Thyroid gland (tissue), 4 donors: ENCODE results near the gene KRTAP10-10. TPM values are rescaled to one million over a fixed set of nuclear protein-coding genes. Genes with fewer than 3 reads are reported as not detected.

Experiments
- DNase-seq, 2 donors: peaks; one replicate each; pipeline ENCODE4 v3.0.0-alpha.2; 2019
- H3K27ac ChIP-seq, 3 donors: fragments of 200-600 bp; sonication (generic); 1 replicate in 2 of 3; 2 replicates in 1 of 3; pipeline ENCODE4 v1.5.1; 2016 to 2019; ENCODE audit warnings: mild to moderate bottlenecking in 1 of 3, moderate library complexity in 1 of 3
- H3K27me3 ChIP-seq: fragments of 200-600 bp; sonication (generic); one replicate; pipeline ENCODE4 v1.5.1; 2019
- H3K36me3 ChIP-seq, 2 donors: fragments of 200-600 bp; sonication (generic); one replicate each; pipeline ENCODE4 v1.5.1; 2016 to 2019
- H3K4me1 ChIP-seq, 2 donors: fragments of 200-600 bp; sonication (generic); one replicate each; pipeline ENCODE4 v1.5.1; 2017 to 2019
- H3K4me3 ChIP-seq, 3 donors: fragments of 200-600 bp; sonication (generic); replicated peaks in 1 of 3; 1 replicate in 2 of 3; 2 replicates in 1 of 3; pipeline ENCODE4 v1.5.1; 2016; ENCODE audit warnings: mild to moderate bottlenecking in 1 of 3
- H3K9me3 ChIP-seq: fragments of 200-600 bp; sonication (generic); one replicate; pipeline ENCODE4 v1.5.1; 2017
- CTCF ChIP-seq, 6 experiments: fragments of 200-600 bp in 3 of 6; fragments of 450-650 bp in 3 of 6; sonication (generic) in 3 of 6; IDR thresholded peaks; one replicate each; pipeline ENCODE4 v1.5.1; 2016 to 2019; ENCODE audit warnings: antibody characterized with exemption in 6 of 6, mild to moderate bottlenecking in 2 of 6, inconsistent platforms in 1 of 6, moderate library complexity in 1 of 6
- POLR2A ChIP-seq, 2 donors: fragments of 450-650 bp; IDR thresholded peaks; one replicate each; pipeline ENCODE4 v1.6.1; 2017; ENCODE audit warnings: antibody characterized with exemption in 2 of 2, mild to moderate bottlenecking in 2 of 2, moderate library complexity in 1 of 2
- WGBS, 2 donors: methylation state at CpG; one replicate each; pipeline ENCODE4 v1.1.5; 2017; 5-methylcytosine and 5-hydroxymethylcytosine counted together
- intact Hi-C: fragments of 100-400 bp; cut with DNase I; formaldehyde crosslinking; loops from one replicate; pipeline ENCODE4 v1.15.1; 2023
- total RNA-seq, 4 donors: library from RNA; depleted of rRNA; stranded (reverse); fragments of >200 nt; gene quantifications; one replicate each; pipeline ENCODE4 v1.2.3, GENCODE V29; 2016

Gene KRTAP10-10
- total RNA-seq, 4 donors from 2014 or later = not detected

GRCh38 chr21:44613386-44614155 lies 23.6 kb upstream of the KRTAP10-10 start:
- Histone ChIP-seq H3K4me1 (no peaks in the 10 kb centered on the region), H3K27ac (no peak overlapping the region), H3K36me3 (no peaks in the 10 kb centered on the region), H3K9me3 (no peaks in the 10 kb centered on the region), H3K4me3 (no peak overlapping the region), H3K27me3 (no peaks in the 10 kb centered on the region)
- DNase-seq = no peak
- WGBS, 2 donors = 92 to 96% methylated on average over 12 to 20 of the region's 26 CpGs
- TF ChIP-seq CTCF (IDR thresholded peaks at IDR 0.05) (no peak), POLR2A (IDR thresholded peaks at IDR 0.05) (no peak)
- intact Hi-C loops = no loop called here

- Histone ChIP-seq H3K36me3 (no peaks in the 10 kb centered on the region), H3K9me3 (no peaks in the 10 kb centered on the region), H3K4me3 (no peak overlapping the region), H3K27me3 (no peaks in the 10 kb centered on the region), H3K4me1 (no peaks in the 10 kb centered on the region), H3K27ac (no peak overlapping the region)
- no peak for DNase-seq
- 81 to 86% methylated on average over 18 to 20 of the region's 20 CpGs for WGBS, 2 donors
- intact Hi-C loops = no loop called here
- TF ChIP-seq CTCF (IDR thresholded peaks at IDR 0.05) = no peak
- TF ChIP-seq POLR2A (IDR thresholded peaks at IDR 0.05) = no peak
These were observed 23.0 kb upstream of the KRTAP10-10 start for GRCh38 chr21:44614161-44614631.

GRCh38 chr21:44614961-44615391 lies 22.2 kb upstream of the KRTAP10-10 start:
- Histone ChIP-seq H3K4me3 (no peak overlapping the region), H3K9me3 (no peaks in the 10 kb centered on the region), H3K4me1 (no peaks in the 10 kb centered on the region), H3K27me3 (no peaks in the 10 kb centered on the region), H3K27ac (no peak overlapping the region), H3K36me3 (no peaks in the 10 kb centered on the region)
- intact Hi-C loops = no loop called here
- 91 to 93% methylated on average over 28 of the region's 28 CpGs for WGBS, 2 donors
- no peak for DNase-seq
- TF ChIP-seq CTCF (IDR thresholded peaks at IDR 0.05) (no peak), POLR2A (IDR thresholded peaks at IDR 0.05) (no peak)

- DNase-seq = no peak
- no peak overlapping the region for H3K4me3 ChIP-seq
- no peaks in the 10 kb centered on the region for H3K36me3 ChIP-seq
- WGBS, 2 donors = 82 to 92% methylated on average over 8 of the region's 8 CpGs
- H3K4me1 ChIP-seq = no peaks in the 10 kb centered on the region
- no peaks in the 10 kb centered on the region for H3K9me3 ChIP-seq
- H3K27me3 ChIP-seq = no peaks in the 10 kb centered on the region
- TF ChIP-seq CTCF (IDR thresholded peaks at IDR 0.05) (no peak), POLR2A (IDR thresholded peaks at IDR 0.05) (no peak)
- intact Hi-C loops = no loop called here
- no peak overlapping the region for H3K27ac ChIP-seq
These were observed 21.7 kb upstream of the KRTAP10-10 start for GRCh38 chr21:44615466-44615865.

- H3K4me3 ChIP-seq = no peak overlapping the region
- H3K27ac ChIP-seq = no peak overlapping the region
- no peak for DNase-seq
- TF ChIP-seq POLR2A (IDR thresholded peaks at IDR 0.05) = no peak
- H3K36me3 ChIP-seq = no peaks in the 10 kb centered on the region
- WGBS, 2 donors = 77 to 88% methylated on average over 13 of the region's 17 CpGs
- H3K9me3 ChIP-seq = no peaks in the 10 kb centered on the region
- intact Hi-C loops = no loop called here
- no peaks in the 10 kb centered on the region for H3K4me1 ChIP-seq
- H3K27me3 ChIP-seq = no peaks in the 10 kb centered on the region
These were observed 21.1 kb upstream of the KRTAP10-10 start for GRCh38 chr21:44615911-44616590.
